Ovary (tissue), 3 donors: ENCODE results near the gene EEFSEC.

Experiments used
- EP300 ChIP-seq: sonication (generic); formaldehyde crosslinking; IDR thresholded peaks from one replicate; pipeline ENCODE4 v1.6.1; 2017; ENCODE audit warnings: antibody characterized with exemption
- POLR2A ChIP-seq: fragments of 450-650 bp; IDR thresholded peaks from one replicate; pipeline ENCODE4 v1.6.1; 2017; ENCODE audit warnings: antibody characterized with exemption, mild to moderate bottlenecking, moderate library complexity
- TF ChIP-seq, protein P1 (sequence below), 3 donors: fragments of 450-650 bp in 2 of 3; fragments of 200-600 bp in 1 of 3; IDR thresholded peaks; one replicate each; pipeline versions ENCODE4 v1.5.1 to v1.8.0; 2016 to 2022; ENCODE audit warnings: antibody characterized with exemption in 3 of 3, mild to moderate bottlenecking in 1 of 3
- donor health status: DM: no; HTN: no; CAD: no.

DNA sequence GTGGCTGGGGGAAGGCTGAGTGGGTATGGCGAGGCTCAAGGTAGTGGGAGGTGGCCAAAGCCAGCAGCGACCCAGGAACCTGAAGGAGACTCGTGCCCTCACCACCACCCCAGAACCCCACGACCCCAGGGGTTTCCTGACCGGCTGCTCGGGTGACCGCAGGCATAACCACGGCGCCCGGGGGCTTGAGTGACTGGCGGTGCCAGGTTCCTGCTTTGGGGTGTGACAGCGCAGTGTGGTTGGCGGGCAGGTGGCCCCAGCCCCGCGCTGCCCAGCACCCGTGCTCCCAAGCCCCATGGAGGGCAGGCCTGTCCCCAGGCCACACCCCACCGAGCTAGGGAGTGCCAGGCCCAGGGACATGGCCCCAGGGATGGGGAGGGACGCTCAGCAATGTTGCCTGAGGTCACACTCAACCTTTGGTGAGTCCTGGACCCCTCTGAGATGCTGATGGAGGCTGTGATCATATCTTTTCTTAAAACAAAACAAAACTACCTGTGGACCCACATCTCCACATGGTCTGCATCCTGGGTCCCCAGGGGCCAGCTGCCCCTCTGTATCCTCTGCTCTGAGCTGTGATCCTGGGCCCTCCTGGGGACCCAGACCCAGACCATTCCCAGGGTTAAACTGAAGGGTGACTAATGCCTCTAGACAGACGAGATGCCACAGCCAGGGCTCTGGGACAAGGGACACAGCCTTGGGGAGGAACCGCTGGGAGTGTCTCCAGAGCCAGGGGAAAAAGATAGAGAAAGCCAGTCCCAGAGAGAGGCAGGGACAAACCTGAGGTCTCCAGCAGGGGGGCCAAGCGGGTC is 300.4 kb downstream of the EEFSEC start:
- TF ChIP-seq, protein P1, sequence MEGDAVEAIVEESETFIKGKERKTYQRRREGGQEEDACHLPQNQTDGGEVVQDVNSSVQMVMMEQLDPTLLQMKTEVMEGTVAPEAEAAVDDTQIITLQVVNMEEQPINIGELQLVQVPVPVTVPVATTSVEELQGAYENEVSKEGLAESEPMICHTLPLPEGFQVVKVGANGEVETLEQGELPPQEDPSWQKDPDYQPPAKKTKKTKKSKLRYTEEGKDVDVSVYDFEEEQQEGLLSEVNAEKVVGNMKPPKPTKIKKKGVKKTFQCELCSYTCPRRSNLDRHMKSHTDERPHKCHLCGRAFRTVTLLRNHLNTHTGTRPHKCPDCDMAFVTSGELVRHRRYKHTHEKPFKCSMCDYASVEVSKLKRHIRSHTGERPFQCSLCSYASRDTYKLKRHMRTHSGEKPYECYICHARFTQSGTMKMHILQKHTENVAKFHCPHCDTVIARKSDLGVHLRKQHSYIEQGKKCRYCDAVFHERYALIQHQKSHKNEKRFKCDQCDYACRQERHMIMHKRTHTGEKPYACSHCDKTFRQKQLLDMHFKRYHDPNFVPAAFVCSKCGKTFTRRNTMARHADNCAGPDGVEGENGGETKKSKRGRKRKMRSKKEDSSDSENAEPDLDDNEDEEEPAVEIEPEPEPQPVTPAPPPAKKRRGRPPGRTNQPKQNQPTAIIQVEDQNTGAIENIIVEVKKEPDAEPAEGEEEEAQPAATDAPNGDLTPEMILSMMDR (IDR thresholded peaks at IDR 0.05) = no peak
- TF ChIP-seq EP300 (no peak), POLR2A (no peak)
